Transverse colon (tissue), 4 donors: Measurements from ENCODE around the gene MAGEA1.

ENCODE experiments used
- POLR2A ChIP-seq: fragments of 450-650 bp; IDR thresholded peaks from one replicate; pipeline ENCODE4 v1.6.1; 2016; ENCODE audit warnings: antibody characterized with exemption, mild to moderate bottlenecking, moderate library complexity
- POLR2AphosphoS5 ChIP-seq, 3 donors: sonication (generic); formaldehyde crosslinking; IDR thresholded peaks; one replicate each; pipeline ENCODE4 v1.6.1; 2016; ENCODE audit warnings: antibody characterized with exemption in 3 of 3
- TF ChIP-seq, protein P1 (sequence below), 5 experiments: fragments of 200-600 bp in 3 of 5; fragments of 450-650 bp in 2 of 5; sonication (generic) in 3 of 5; IDR thresholded peaks; 1 replicate in 2 of 5; 2 replicates in 3 of 5; pipeline ENCODE4 v1.5.1; 2016 to 2017; ENCODE audit warnings: antibody characterized with exemption in 5 of 5, inconsistent platforms in 3 of 5, mild to moderate bottlenecking in 2 of 5, moderate library complexity in 1 of 5

GRCh38 chrX:153190381-153190780 is 11.3 kb downstream of the MAGEA1 start:
- TF ChIP-seq, protein P1, sequence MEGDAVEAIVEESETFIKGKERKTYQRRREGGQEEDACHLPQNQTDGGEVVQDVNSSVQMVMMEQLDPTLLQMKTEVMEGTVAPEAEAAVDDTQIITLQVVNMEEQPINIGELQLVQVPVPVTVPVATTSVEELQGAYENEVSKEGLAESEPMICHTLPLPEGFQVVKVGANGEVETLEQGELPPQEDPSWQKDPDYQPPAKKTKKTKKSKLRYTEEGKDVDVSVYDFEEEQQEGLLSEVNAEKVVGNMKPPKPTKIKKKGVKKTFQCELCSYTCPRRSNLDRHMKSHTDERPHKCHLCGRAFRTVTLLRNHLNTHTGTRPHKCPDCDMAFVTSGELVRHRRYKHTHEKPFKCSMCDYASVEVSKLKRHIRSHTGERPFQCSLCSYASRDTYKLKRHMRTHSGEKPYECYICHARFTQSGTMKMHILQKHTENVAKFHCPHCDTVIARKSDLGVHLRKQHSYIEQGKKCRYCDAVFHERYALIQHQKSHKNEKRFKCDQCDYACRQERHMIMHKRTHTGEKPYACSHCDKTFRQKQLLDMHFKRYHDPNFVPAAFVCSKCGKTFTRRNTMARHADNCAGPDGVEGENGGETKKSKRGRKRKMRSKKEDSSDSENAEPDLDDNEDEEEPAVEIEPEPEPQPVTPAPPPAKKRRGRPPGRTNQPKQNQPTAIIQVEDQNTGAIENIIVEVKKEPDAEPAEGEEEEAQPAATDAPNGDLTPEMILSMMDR (IDR thresholded peaks at IDR 0.05): no peak
- TF ChIP-seq POLR2A: no peak
- TF ChIP-seq POLR2AphosphoS5 (IDR thresholded peaks at IDR 0.05): no peak
